Measurements from ENCODE around the gene STX3. TPM values are rescaled to one million over a fixed set of nuclear protein-coding genes. Genes with fewer than 3 reads are reported as not detected.
A peak's percentile ranks its signal among the peaks of the same experiment; 100 is the strongest.

The STX3 gene
- 4.9 TPM for polyA plus RNA-seq

- Mint-ChIP-seq H3K36me3 (peaks cover 2% of the 10 kb centered on the region), H3K27me3 (peaks cover 3% of the 10 kb centered on the region)
Observed at GRCh38 chr11:59754859-59755700, at the start of gene STX3. Gene STX3 (plus strand): TSS chr11:59755376. CDS start chr11:59755606, 230 bp downstream.

GRCh38 chr11:59706518-59707285 lies 48.5 kb upstream of the STX3 start:
- Mint-ChIP-seq H3K27me3 (peaks cover 6% of the 10 kb centered on the region), H3K36me3 (no peaks in the 10 kb centered on the region), H3K27ac (no peak overlapping the region), H3K4me1 (no peaks in the 10 kb centered on the region), H3K9me3 (peaks cover 2 to 6% (median 2%) of the 10 kb centered on the region in 3 donors), H3K4me3 (no peak overlapping the region)

More at GRCh38 chr11:59754859-59755700, at the start of gene STX3:
- Mint-ChIP-seq H3K4me3 (peak within 1 kb of the TSS; percentile 89 to 100 (median 94)), H3K27ac (peak within 1 kb of the TSS in 2 of 3 donors; percentile 28 to 96), H3K4me1 (peaks cover 12 to 15% (median 13%) of the 10 kb centered on the region in 3 donors), H3K9me3 (peaks cover 0 to 2% (median 0%) of the 10 kb centered on the region in 3 donors)

- H3K27me3 Mint-ChIP-seq: peaks cover 6% of the 10 kb centered on the region
- H3K27ac Mint-ChIP-seq: no peak overlapping the region
- H3K4me3 Mint-ChIP-seq: no peak overlapping the region
- peaks cover 2 to 6% (median 2%) of the 10 kb centered on the region in 3 donors for H3K9me3 Mint-ChIP-seq
- H3K36me3 Mint-ChIP-seq: no peaks in the 10 kb centered on the region
- H3K4me1 Mint-ChIP-seq: no peaks in the 10 kb centered on the region
Observed at GRCh38 chr11:59707371-59707770, 47.8 kb upstream of the STX3 start.

GRCh38 chr11:59708537-59708936 lies 46.6 kb upstream of the STX3 start:
- H3K27ac Mint-ChIP-seq: no peak overlapping the region
- peaks cover 2 to 6% (median 4%) of the 10 kb centered on the region in 3 donors for H3K9me3 Mint-ChIP-seq
- peaks cover 10% of the 10 kb centered on the region for H3K27me3 Mint-ChIP-seq
- H3K4me3 Mint-ChIP-seq: no peak overlapping the region
- no peaks in the 10 kb centered on the region for H3K36me3 Mint-ChIP-seq
- no peaks in the 10 kb centered on the region for H3K4me1 Mint-ChIP-seq

- no peak overlapping the region for H3K4me3 Mint-ChIP-seq
- peaks cover 0 to 2% (median 0%) of the 10 kb centered on the region in 3 donors for H3K9me3 Mint-ChIP-seq
- peaks cover 10% of the 10 kb centered on the region for H3K27me3 Mint-ChIP-seq
- H3K27ac Mint-ChIP-seq: no peak overlapping the region
- H3K36me3 Mint-ChIP-seq: no peaks in the 10 kb centered on the region
- no peaks in the 10 kb centered on the region for H3K4me1 Mint-ChIP-seq
Observed at GRCh38 chr11:59710136-59710847, 44.9 kb upstream of the STX3 start.

- Mint-ChIP-seq H3K9me3 (peaks cover 0 to 2% (median 0%) of the 10 kb centered on the region in 3 donors), H3K36me3 (no peaks in the 10 kb centered on the region), H3K27ac (no peak within 1 kb of the TSS), H3K27me3 (peaks cover 6% of the 10 kb centered on the region), H3K4me1 (no peaks in the 10 kb centered on the region), H3K4me3 (no peak within 1 kb of the TSS)
Observed at GRCh38 chr11:59713745-59714144, 41.4 kb upstream of the STX3 start, which contains the start of gene OR10V1. Gene OR10V1 (minus strand): TSS chr11:59713845. CDS start chr11:59713845, 0 bp downstream.

- Mint-ChIP-seq H3K27ac (no peak overlapping the region), H3K9me3 (peaks cover 0 to 2% (median 0%) of the 10 kb centered on the region in 3 donors), H3K27me3 (peaks cover 9% of the 10 kb centered on the region), H3K4me1 (no peaks in the 10 kb centered on the region), H3K36me3 (no peaks in the 10 kb centered on the region), H3K4me3 (no peak overlapping the region)
Observed at GRCh38 chr11:59716051-59716450, 39.1 kb upstream of the STX3 start.

- Mint-ChIP-seq H3K27me3 (peaks cover 13% of the 10 kb centered on the region), H3K36me3 (no peaks in the 10 kb centered on the region), H3K9me3 (no peaks in the 10 kb centered on the region), H3K4me3 (no peak overlapping the region), H3K4me1 (no peaks in the 10 kb centered on the region), H3K27ac (no peak overlapping the region)
Observed at GRCh38 chr11:59719556-59719955, 35.6 kb upstream of the STX3 start.

- no peaks in the 10 kb centered on the region for H3K4me1 Mint-ChIP-seq
- H3K4me3 Mint-ChIP-seq: no peak overlapping the region
- H3K36me3 Mint-ChIP-seq: peaks cover 2% of the 10 kb centered on the region
- H3K27ac Mint-ChIP-seq: no peak overlapping the region
- H3K9me3 Mint-ChIP-seq: peaks cover 0 to 5% (median 0%) of the 10 kb centered on the region in 3 donors
- H3K27me3 Mint-ChIP-seq: peaks cover 13% of the 10 kb centered on the region
Observed at GRCh38 chr11:59724066-59724465, 31.1 kb upstream of the STX3 start.

- Mint-ChIP-seq H3K27me3 (peaks cover 4% of the 10 kb centered on the region), H3K27ac (no peak overlapping the region), H3K9me3 (peaks cover 0 to 5% (median 0%) of the 10 kb centered on the region in 3 donors), H3K4me1 (no peaks in the 10 kb centered on the region), H3K36me3 (peaks cover 2% of the 10 kb centered on the region), H3K4me3 (no peak overlapping the region)
Observed at GRCh38 chr11:59727426-59727825, 27.8 kb upstream of the STX3 start.

GRCh38 chr11:59728154-59728553 lies 27.0 kb upstream of the STX3 start:
- no peak overlapping the region for H3K27ac Mint-ChIP-seq
- H3K27me3 Mint-ChIP-seq: peaks cover 3% of the 10 kb centered on the region
- no peaks in the 10 kb centered on the region for H3K4me1 Mint-ChIP-seq
- H3K4me3 Mint-ChIP-seq: no peak overlapping the region
- peaks cover 0 to 5% (median 0%) of the 10 kb centered on the region in 3 donors for H3K9me3 Mint-ChIP-seq
- H3K36me3 Mint-ChIP-seq: peaks cover 2% of the 10 kb centered on the region

- peaks cover 0 to 5% (median 0%) of the 10 kb centered on the region in 3 donors for H3K9me3 Mint-ChIP-seq
- H3K27ac Mint-ChIP-seq: no peak overlapping the region
- H3K36me3 Mint-ChIP-seq: peaks cover 2% of the 10 kb centered on the region
- H3K4me3 Mint-ChIP-seq: no peak overlapping the region
- peaks cover 3% of the 10 kb centered on the region for H3K27me3 Mint-ChIP-seq
- H3K4me1 Mint-ChIP-seq: no peaks in the 10 kb centered on the region
Observed at GRCh38 chr11:59728913-59729312, 26.3 kb upstream of the STX3 start.

GRCh38 chr11:59729834-59730233 lies 25.3 kb upstream of the STX3 start:
- Mint-ChIP-seq H3K4me3 (no peak overlapping the region), H3K36me3 (peaks cover 2% of the 10 kb centered on the region), H3K27ac (no peak overlapping the region), H3K9me3 (peaks cover 0 to 7% (median 0%) of the 10 kb centered on the region in 3 donors), H3K27me3 (peaks cover 3% of the 10 kb centered on the region), H3K4me1 (no peaks in the 10 kb centered on the region)

- Mint-ChIP-seq H3K27ac (no peak overlapping the region), H3K36me3 (no peaks in the 10 kb centered on the region), H3K9me3 (peaks cover 0 to 5% (median 0%) of the 10 kb centered on the region in 3 donors)
Observed at GRCh38 chr11:59730896-59731565, 24.1 kb upstream of the STX3 start.

More at GRCh38 chr11:59730896-59731565, 24.1 kb upstream of the STX3 start:
- no peak overlapping the region for H3K4me3 Mint-ChIP-seq
- H3K27me3 Mint-ChIP-seq: no peaks in the 10 kb centered on the region
- no peaks in the 10 kb centered on the region for H3K4me1 Mint-ChIP-seq

Data from IgD-negative memory B cell (primary cell).